Ammon's horn (tissue), 1 donor: ENCODE results near the gene COL4A1.
"Not testable (repeated sequence)": the region's sequence is repeated elsewhere in the genome, so short reads cannot be mapped to it uniquely, and the experiment has no call there.

Source experiments
- DNase-seq: peaks from one replicate; pipeline ENCODE4 v3.0.0-alpha.2; 2016; ENCODE audit warnings: low spot score

Gene COL4A1

DNA sequence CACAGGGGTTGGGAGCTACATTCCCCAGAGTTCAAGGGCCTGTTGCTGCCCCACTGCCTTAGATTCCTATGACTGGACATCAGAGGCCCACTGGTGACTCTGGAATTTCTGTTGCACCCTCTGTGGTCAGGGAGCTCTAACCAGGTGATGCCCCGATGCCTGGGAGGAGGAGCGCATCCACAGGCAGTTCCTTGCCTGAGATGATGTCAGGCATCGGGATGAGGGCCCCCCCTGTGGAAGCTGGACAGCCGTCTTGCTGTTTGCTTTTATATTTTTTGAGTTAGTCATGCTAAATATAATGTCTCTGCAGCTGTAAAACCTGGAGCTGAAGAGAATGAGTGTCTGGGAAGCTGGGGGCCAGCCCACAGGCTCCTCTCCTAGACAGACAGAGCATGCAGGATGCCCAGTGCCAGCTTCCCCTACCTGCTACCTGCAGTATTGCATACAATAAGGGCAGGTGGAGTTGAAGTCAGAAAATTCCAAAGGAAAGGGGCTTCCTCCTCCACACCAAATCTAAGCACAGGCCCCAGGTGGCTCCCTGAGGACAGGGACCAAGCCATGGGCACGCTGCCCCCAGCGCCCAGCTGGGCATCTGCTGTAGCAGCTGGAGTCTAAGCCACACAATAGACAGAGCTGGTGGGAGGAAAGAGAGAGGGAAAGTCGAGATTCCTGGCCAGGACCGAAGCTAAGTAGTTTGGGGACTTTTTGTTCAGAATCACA is 16.4 kb upstream of the COL4A1 start:
- DNase-seq, result no peak

- DNase-seq, result no peak
These were observed 15.8 kb upstream of the COL4A1 start for GRCh38 chr13:110322828-110323171.

DNA sequence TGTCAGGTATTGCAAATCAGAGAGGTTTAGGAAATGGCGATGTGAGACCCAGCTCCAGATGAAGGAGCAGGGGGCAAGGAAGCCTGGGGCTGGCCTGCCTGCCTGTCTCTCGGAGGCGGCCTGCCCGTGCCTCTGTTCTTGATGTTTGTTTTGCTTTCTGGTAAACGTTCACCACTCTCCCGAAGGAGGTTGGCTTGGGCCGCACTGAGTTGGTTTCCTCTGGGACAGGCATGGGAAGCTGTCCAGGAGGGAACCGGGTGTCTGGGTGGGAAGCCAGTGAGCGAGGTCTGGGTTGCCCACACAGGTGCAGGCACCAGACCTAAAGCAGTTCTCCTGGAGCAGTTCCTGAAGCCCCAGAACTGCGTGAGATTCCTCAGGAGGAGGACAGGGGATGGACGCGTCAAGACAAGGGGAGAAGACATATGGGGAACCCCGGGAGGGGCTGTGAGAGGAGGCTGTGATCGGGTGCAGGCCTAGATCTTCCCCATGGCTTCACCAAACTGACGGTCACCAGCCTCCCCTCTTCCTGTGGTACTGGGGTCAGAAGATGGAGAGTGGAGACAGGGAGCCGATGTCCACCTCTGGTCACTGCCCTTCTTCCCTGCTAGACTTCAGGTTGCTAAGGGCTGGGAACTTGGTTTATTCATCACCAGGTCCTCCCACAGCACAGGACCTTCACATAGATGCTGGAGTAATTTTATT is 15.3 kb upstream of the COL4A1 start:
- no peak for DNase-seq

GRCh38 chr13:110321573-110321972 is 14.6 kb upstream of the COL4A1 start:
- DNase-seq, result not testable (repeated sequence)

DNA sequence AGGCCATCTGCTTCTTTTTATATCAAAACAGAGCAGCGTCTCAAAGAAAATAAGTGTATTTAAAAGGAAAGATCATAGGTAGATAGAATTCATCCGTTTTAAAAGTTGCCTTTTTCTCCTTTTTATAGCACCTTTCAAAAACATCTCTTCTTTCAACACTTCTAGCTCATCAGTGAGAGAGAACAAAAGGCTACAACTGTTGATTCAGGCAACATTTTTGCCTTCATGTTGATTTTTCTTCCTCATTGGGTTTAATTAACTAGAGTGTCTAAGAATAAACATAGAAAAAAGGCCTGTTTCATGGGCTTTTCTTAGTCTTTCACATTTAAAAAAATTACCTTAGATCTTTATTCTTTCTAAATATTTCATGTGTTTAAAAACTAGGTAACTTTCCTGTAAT is 13.7 kb upstream of the COL4A1 start:
- no peak for DNase-seq

DNA sequence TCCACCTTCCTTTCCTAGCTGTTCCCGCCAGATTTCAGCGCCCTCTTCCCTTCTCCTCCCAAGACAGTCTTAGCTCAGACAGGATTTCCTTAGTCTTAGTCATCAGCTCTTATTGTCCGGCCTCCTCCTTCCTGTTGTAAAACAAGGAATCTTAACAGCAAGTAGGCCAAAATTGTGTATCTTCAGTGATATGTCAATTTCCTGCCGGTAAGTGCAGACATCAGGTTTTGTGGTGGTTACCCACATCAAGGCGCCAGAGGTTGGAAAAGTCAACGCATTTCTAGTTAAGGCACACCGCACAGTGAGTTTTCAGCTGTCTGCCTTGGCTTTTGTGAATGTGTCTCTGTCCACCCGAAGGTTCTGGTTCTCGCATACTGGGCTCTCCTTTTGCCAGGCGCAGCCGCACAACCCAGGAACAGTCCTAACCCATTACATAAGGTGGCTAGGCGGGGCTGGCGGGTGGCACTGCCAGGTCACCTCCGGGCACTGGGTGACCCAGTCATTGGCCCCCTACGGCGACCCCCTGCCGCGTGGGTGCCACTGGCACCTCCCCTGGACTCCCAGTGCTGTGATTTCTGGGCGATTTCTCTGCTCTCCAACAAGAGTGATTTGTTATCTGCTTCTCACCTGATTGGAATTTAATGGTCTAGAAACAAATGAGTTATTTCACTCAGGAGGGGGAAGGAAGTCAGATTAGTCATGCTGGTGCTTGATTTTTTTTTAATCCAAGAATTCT is 13.0 kb upstream of the COL4A1 start:
- no peak for DNase-seq

DNA sequence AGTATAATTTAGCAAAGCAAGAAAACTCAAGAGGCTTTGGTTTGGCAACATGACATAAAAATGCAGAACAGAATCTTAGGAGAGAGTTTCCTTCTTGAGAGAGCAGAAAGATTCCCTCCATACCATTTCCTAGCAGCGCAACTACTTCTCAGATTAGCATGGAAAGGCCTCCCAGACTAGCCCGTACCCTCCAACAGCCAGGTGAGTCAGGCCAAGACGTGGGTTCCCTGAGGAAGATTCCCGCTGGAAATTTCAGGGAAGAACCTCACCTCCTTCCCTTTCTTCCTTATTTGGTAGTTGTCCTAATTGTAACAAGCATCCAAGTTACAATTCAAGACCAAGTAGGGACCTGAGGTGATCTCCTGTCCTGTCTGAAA is 12.4 kb upstream of the COL4A1 start:
- no peak for DNase-seq

DNA sequence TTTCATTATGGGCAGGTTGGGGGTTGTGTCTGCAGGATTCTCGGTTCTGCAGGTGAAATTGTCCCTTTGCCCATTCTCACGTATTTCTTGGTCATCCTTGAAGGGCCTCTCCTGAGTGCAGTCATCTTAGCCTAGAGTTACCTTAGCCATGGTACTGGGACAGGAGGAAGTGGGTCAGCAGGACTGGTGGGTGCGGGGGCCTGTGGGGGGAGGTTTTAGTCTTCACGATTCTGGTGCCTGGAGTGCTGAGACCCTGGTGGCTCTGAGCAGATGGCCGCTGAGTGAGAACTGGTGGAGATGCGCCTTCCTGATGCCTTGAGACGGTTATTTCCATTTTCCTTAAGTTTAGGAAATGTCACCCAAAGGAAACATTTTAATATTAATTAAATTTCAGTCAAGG is 12.0 kb upstream of the COL4A1 start:
- DNase-seq, result no peak

GRCh38 chr13:110317496-110318195 is 10.7 kb upstream of the COL4A1 start:
- DNase-seq, result no peak

DNA sequence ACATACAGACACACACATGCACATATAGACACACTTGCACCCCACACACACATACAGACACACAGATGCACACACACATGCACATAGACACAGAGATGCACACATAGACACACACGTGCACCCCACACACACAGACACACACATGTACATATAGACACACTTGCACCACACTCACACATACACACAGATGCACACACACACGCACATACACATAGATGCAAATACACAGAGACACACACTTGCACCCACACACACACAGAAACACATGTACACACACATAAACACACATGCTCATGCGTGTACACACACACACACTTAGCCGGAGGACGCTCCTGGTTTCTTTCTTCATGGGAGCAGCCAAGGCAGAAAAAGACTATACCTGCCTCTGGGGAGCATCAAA is 10.1 kb upstream of the COL4A1 start:
- no peak for DNase-seq

- DNase-seq, result no peak
These were observed 9.2 kb upstream of the COL4A1 start for GRCh38 chr13:110316196-110316595.

DNA sequence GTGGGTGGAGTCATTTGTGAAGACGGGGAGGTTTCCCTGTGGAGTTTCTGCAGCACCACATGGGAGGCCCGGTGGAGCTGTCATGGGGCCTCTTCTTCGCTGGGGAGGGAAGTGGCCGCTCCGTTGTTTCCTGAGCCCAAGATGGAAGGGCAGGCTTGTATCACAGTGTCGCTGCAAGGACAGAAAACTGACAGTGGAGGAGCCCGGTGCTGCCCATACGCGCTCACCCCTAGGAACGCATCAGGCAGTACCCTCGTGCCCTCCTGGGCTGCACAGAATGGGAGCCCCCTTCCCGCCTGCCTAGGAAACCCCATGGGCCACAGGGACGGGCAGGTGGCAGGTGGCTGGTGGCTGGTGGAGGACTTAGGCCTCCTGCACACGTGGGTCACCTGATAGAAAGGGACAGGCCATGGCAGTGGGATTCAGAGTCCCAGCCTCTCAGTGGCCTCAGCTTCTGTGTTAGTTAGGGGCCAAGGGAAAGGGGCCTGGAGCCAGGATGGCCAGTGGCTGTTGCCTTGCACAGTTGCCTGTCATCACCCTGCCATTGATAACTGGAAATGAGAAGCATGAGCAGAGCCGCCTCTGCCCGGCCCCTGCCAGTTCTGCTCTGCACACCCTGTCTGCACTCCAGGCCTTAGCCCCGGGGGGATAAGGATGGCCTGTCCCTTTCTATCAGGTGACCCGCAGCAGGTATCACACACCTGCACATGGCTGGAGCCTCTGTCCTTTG is 7.7 kb upstream of the COL4A1 start:
- no peak for DNase-seq

- not testable (repeated sequence) for DNase-seq
These were observed 6.8 kb upstream of the COL4A1 start for GRCh38 chr13:110313733-110314132.

DNA sequence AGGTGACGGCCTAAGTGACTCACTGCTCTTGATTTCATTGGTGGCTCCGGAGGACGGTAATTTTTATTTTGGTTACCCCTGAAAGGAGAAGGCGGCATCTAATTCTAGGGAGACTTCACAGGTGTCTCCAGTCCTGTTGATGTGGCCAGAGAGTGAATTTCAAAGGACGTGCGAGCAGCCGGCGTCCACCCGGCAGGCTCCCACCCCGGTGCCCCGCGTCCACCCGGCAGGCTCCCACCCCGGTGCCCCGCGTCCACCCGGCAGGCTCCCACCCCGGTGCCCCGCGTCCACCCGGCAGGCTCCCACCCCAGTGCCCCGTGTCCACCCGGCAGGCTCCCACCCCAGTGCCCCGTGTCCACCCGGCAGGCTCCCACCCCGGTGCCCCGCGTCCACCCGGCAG is 6.3 kb upstream of the COL4A1 start:
- not testable (repeated sequence) for DNase-seq

GRCh38 chr13:110312339-110313031 is 5.5 kb upstream of the COL4A1 start:
- DNase-seq, result no peak

GRCh38 chr13:110311443-110312338 is 4.7 kb upstream of the COL4A1 start:
- DNase-seq, result no peak

- DNase-seq, result no peak
These were observed 3.8 kb upstream of the COL4A1 start for GRCh38 chr13:110310541-110311442.

GRCh38 chr13:110309661-110310524 is 2.9 kb upstream of the COL4A1 start:
- no peak for DNase-seq
